SK-N-SH (cell line): ENCODE results near the gene PRKG1.

Source experiments
- GABPA ChIP-seq: IDR thresholded peaks from 2 replicates; pipeline ENCODE4 v1.4.0; 2012; ENCODE audit warnings: low read depth, mild to moderate bottlenecking
- TEAD4 ChIP-seq: IDR thresholded peaks from 2 replicates; pipeline ENCODE4 v1.4.0; 2012; ENCODE audit warnings: mild to moderate bottlenecking, borderline replicate concordance; ENCODE audit not compliant: insufficient read depth

DNA sequence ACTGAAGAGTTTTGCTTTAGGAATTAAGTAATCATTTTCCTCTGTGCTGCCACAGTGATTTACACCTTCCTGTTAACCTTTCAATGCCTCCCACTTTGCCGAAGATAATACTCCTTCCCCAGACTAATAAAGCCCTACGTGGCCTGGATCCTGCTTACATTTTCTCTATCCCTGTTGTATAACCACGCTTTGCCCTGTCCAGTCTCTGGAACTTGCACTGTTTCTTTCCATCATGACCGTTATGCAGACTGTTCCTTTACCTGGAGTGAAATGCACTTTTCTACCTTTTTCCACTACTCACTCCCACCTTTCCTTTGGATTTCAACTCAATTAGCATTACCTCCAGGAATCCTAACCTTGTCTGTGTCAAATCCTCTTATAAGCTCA, 154.4 kb downstream of the PRKG1 start:
- TF ChIP-seq TEAD4 (no peak), GABPA (no peak)
